NT2/D1 (cell line): ENCODE measurements around the gene PANK4.

Experiments
- DNase-seq: peaks from one replicate; pipeline ENCODE4 v3.0.0-alpha.2; 2011; ENCODE audit warnings: low read depth, low spot score
- H3K27me3 ChIP-seq: 2 replicates; pipeline ENCODE4 v1.6.0; 2011; ENCODE audit warnings: mild to moderate bottlenecking; ENCODE audit not compliant: insufficient read length, insufficient read depth
- H3K36me3 ChIP-seq: 2 replicates; pipeline ENCODE4 v1.6.1; 2011; ENCODE audit warnings: mild to moderate bottlenecking, low read length, mixed read lengths; ENCODE audit not compliant: insufficient read depth, insufficient read length
- H3K4me1 ChIP-seq: 2 replicates; pipeline ENCODE4 v1.5.1; 2011; ENCODE audit not compliant: insufficient read depth, insufficient read length
- H3K4me3 ChIP-seq: 2 replicates; pipeline ENCODE4 v1.5.1; 2011; ENCODE audit warnings: low read depth; ENCODE audit not compliant: insufficient read length
- H3K9ac ChIP-seq: 2 replicates; pipeline ENCODE4 v1.6.0; 2011; ENCODE audit warnings: low read depth; ENCODE audit not compliant: insufficient read length
- H3K9me3 ChIP-seq: 2 replicates; pipeline ENCODE4 v1.5.1; 2011; ENCODE audit warnings: mild to moderate bottlenecking, low read length; ENCODE audit not compliant: insufficient read depth
- SUZ12 ChIP-seq: IDR thresholded peaks from 2 replicates; pipeline ENCODE4 v1.6.1; 2011; ENCODE audit not compliant: insufficient read length, insufficient read depth; ENCODE audit errors: extremely low read depth
- YY1 ChIP-seq: IDR thresholded peaks from 2 replicates; pipeline ENCODE4 v1.6.1; 2011; ENCODE audit not compliant: insufficient read length, insufficient read depth
- ZNF274 ChIP-seq: IDR thresholded peaks from 2 replicates; pipeline ENCODE4 v1.6.1; 2011; ENCODE audit warnings: mild to moderate bottlenecking, low read depth, low read length

Gene PANK4

DNA sequence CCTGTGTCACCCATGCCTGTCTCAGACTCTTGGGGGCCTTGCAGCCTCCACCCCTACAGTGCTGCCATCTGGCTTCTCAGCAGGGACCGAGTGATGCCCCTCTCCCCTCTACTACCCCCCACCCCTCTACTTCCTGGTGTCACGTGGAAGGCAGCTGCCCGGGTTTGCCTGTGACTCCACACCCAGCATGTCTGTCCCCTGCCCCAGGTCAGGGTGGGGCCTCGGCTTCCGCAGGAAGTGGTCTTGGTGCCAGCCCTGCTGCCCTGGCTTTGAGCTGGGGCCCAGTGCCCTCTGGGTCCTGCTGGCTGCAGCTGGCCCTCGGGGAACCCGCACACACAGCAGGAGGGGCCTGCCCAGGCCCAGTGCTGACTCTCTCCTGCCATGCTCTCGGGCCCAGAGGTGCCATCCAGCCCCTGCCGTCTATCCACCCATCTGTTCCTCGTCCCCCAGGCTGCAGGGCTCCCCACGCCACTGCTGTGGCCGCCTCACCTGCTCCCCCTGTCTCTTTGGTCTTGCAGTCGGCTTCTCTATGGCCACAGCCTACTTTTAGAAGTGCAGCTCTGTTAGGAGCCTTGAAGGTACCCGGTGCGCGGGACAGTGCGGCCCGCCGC is 26.3 kb downstream of the PANK4 start:
- DNase-seq, result no peak
- Histone ChIP-seq H3K27me3 (no peaks in the 10 kb centered on the region), H3K4me3 (no peak overlapping the region), H3K9ac (no peak overlapping the region), H3K4me1 (peaks cover 3% of the 10 kb centered on the region), H3K9me3 (no peaks in the 10 kb centered on the region), H3K36me3 (no peaks in the 10 kb centered on the region)
- TF ChIP-seq YY1 (no peak), ZNF274 (no peak)

DNA sequence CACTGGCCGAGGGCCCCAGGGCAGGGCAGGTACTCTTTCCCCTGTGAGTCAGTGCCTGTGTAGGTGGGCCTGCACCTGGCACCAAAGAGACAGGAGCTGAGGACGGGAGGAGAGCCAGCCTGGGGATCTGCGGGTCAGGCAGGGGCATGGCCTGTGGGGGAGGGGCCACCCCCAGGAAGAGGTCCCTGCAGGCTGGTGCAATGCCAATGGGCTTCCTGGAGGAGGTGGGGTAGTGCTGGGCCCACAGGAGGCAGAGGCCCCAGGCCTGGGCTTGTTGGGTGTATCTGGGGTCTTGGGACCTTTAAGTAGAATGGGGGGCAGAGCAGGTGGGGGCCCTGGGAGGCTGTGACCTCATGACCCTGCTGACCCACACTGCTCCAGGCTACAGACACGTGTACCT is 27.1 kb downstream of the PANK4 start:
- DNase-seq, result no peak
- H3K4me3 ChIP-seq, result no peak overlapping the region
- no peak for TF ChIP-seq YY1
- TF ChIP-seq SUZ12, result no peak
- TF ChIP-seq ZNF274, result no peak
- H3K9ac ChIP-seq, result no peak overlapping the region
- no peaks in the 10 kb centered on the region for H3K9me3 ChIP-seq
- H3K4me1 ChIP-seq, result peaks cover 3% of the 10 kb centered on the region
- no peaks in the 10 kb centered on the region for H3K27me3 ChIP-seq
- no peaks in the 10 kb centered on the region for H3K36me3 ChIP-seq

DNA sequence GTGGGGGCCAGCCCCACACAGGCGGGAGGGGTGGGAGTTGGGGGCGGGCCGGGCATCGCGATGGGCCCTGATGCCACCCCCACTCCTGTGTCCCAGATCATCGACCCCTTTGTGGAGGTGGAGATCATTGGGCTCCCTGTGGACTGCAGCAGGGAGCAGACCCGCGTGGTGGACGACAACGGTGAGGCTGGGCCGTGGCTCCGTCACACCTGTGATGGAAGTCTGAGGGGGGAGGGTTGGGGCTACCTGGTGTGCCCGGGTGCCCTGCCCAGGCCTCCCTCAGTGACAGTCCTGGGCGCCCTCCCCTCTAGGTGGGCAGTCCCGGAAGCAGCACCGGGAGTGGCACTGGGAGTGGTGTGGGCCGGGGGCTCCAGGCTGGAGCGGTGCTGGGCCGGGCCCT is 27.7 kb downstream of the PANK4 start:
- H3K36me3 ChIP-seq, result no peaks in the 10 kb centered on the region
- no peak overlapping the region for H3K9ac ChIP-seq
- peaks cover 6% of the 10 kb centered on the region for H3K4me1 ChIP-seq
- H3K4me3 ChIP-seq, result no peak overlapping the region
- H3K9me3 ChIP-seq, result no peaks in the 10 kb centered on the region
- no peaks in the 10 kb centered on the region for H3K27me3 ChIP-seq
- no peak for DNase-seq
- TF ChIP-seq YY1 (no peak), ZNF274 (no peak), SUZ12 (no peak)

DNA sequence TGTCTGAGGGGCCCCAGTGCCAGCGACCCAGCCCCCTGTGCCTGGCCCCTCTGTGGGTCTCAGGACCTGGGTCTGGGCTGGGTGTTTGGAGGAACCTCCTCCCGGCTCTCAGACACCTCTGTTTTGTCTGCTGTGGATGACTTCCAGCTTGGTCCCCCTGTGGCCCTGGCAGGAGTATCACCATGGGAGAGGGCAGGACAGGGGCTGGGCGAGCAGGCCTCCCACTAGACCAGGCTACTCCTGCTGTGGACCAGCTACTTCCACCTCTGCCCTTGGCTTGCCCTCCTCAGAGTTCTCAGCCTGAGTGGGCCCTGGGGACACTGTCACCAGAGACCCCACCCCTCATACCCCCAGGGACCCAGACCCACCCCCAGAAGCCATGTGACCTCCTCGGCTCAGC is 28.5 kb downstream of the PANK4 start:
- no peaks in the 10 kb centered on the region for H3K36me3 ChIP-seq
- no peaks in the 10 kb centered on the region for H3K9me3 ChIP-seq
- peaks cover 4% of the 10 kb centered on the region for H3K4me1 ChIP-seq
- no peak overlapping the region for H3K9ac ChIP-seq
- H3K27me3 ChIP-seq, result no peaks in the 10 kb centered on the region
- TF ChIP-seq SUZ12, result no peak
- TF ChIP-seq YY1, result no peak
- no peak for TF ChIP-seq ZNF274
- H3K4me3 ChIP-seq, result no peak overlapping the region
- no peak for DNase-seq

DNA sequence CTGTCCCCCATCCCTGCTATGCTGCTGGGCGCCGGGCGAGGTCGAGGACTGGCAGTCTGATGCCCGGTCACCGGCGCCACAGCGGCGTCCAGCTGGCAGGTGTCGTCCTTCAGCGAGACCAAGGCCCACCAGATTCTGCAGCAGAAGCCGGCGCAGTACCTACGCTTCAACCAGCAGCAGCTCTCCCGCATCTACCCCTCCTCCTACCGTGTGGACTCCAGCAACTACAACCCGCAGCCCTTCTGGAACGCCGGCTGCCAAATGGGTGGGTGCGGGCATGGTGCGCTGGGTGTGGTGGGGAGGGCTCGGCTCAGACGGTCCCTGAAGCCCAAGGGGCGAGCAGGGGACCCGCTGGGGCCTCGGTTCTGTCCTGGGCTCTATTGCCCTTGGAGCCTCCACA is 29.6 kb downstream of the PANK4 start:
- H3K27me3 ChIP-seq, result no peaks in the 10 kb centered on the region
- H3K36me3 ChIP-seq, result no peaks in the 10 kb centered on the region
- no peak overlapping the region for H3K9ac ChIP-seq
- DNase-seq, result no peak
- peaks cover 4% of the 10 kb centered on the region for H3K4me1 ChIP-seq
- H3K9me3 ChIP-seq, result no peaks in the 10 kb centered on the region
- H3K4me3 ChIP-seq, result no peak overlapping the region
- TF ChIP-seq YY1 (no peak), ZNF274 (no peak), SUZ12 (no peak)

DNA sequence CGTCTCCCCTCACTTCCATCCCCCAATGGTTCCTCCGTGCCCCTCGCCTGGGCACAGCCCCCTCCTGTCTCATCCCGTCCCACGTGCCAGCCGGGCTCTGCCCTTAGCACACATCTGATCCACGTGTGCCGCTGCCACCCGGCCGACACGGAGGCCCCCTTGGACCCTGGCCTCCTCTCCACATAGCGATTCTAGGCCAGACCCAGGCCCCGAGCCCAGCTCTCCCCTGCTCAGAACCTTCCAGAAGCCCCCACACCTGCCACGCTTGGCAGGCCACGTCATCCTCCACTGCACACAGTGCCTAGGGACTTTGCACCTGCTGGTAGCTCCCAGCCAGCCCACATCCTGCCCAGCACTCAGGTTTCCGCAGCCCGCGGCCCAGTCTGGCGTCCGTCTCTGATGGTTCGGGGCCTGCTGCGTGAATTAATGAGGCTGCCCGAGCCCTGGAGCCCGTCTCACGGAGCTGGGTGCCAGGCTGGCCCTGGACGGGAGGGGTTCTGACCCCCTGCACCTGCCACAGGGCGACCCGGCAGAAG is 30.2 kb downstream of the PANK4 start:
- Histone ChIP-seq H3K9ac (no peak overlapping the region), H3K4me3 (no peak overlapping the region), H3K27me3 (no peaks in the 10 kb centered on the region), H3K36me3 (no peaks in the 10 kb centered on the region), H3K4me1 (peaks cover 4% of the 10 kb centered on the region), H3K9me3 (no peaks in the 10 kb centered on the region)
- DNase-seq, result no peak
- TF ChIP-seq YY1, result no peak
- TF ChIP-seq ZNF274, result no peak
- no peak for TF ChIP-seq SUZ12

DNA sequence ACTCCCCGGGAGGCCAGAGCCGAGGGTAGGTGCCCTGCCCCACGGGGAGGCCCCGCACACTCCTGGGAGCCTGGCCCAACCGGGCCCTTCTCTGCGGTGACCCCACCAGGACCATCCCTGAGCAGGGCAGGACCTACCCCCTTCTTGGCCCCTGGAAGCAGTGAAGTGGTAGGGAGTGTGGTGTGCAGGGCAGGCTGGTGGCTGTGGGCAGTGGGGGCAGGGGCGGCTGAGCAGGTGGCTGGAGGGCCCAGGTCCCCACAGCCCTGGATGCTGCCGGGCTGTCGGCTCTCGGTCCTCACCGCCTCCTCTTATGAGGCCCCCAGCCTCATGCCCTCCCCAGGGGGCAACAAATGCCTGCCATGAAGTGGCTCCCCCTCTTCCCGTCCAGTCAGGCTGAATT is 30.9 kb downstream of the PANK4 start:
- no peaks in the 10 kb centered on the region for H3K36me3 ChIP-seq
- no peaks in the 10 kb centered on the region for H3K9me3 ChIP-seq
- DNase-seq, result no peak
- no peak overlapping the region for H3K9ac ChIP-seq
- no peak overlapping the region for H3K4me3 ChIP-seq
- H3K4me1 ChIP-seq, result peaks cover 4% of the 10 kb centered on the region
- H3K27me3 ChIP-seq, result no peaks in the 10 kb centered on the region
- TF ChIP-seq YY1 (no peak), ZNF274 (no peak), SUZ12 (no peak)

DNA sequence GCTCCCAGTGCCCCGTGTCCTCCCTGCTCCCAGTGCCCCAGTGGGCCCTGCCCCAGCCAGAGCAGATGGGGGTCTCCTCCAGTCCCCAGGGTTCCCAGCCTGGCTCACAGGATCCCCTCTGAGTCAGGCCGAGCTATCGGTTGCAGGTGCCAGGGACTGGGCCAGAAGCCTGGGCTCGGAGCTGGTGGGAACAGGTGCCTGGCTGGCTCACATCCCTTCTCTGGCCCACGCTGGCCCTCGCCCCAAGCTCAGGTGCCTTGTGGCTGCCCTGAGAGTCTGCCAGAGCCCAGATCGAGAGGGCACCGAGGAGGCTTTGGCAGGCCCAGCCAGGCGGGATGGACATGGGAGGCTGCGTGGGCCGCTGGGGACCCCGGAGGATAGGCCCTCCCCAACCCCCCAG is 31.4 kb downstream of the PANK4 start:
- H3K4me3 ChIP-seq, result no peak overlapping the region
- TF ChIP-seq YY1 (no peak), SUZ12 (no peak), ZNF274 (no peak)
- no peak overlapping the region for H3K9ac ChIP-seq
- H3K4me1 ChIP-seq, result peaks cover 4% of the 10 kb centered on the region
- no peaks in the 10 kb centered on the region for H3K27me3 ChIP-seq
- no peaks in the 10 kb centered on the region for H3K36me3 ChIP-seq
- DNase-seq, result no peak
- H3K9me3 ChIP-seq, result no peaks in the 10 kb centered on the region
